Measurements from ENCODE around the gene PSD4.

GRCh38 chr2:113215056-113215455 is 41.3 kb downstream of the PSD4 start:
- TF ChIP-seq CTCF (IDR thresholded peaks at IDR 0.05; ENCODE audit: insufficient read depth, low read length): no peak
- TF ChIP-seq POLR2AphosphoS5 (IDR thresholded peaks at IDR 0.05; ENCODE audit: low read depth): no peak
- TF ChIP-seq REST (IDR thresholded peaks at IDR 0.05; ENCODE audit: insufficient replicate concordance, low read depth): no peak
